Stomach (tissue), 9 donors: ENCODE results near the gene PAX5. TPM values are rescaled to one million over a fixed set of nuclear protein-coding genes. Genes with fewer than 3 reads are reported as not detected.

Experiments used
- DNase-seq, 2 donors: peaks; one replicate each; pipeline versions ENCODE4 v3.0.0 to v3.0.0-alpha.2; 2013 to 2019
- H3K27ac ChIP-seq, 5 donors: fragments of 200-600 bp in 4 of 5; sonication (generic) in 4 of 5; one replicate each; pipeline ENCODE4 v1.5.1; 2013 to 2019; ENCODE audit warnings: mild to moderate bottlenecking in 1 of 5, moderate library complexity in 1 of 5
- H3K27me3 ChIP-seq, 3 donors: fragments of 200-600 bp; sonication (generic); one replicate each; pipeline ENCODE4 v1.5.1; 2017 to 2019; ENCODE audit warnings: mixed run types in 1 of 3
- H3K36me3 ChIP-seq, 4 donors: fragments of 200-600 bp; sonication (generic); 1 replicate in 3 of 4; 2 replicates in 1 of 4; pipeline ENCODE4 v1.5.1; 2016 to 2019
- H3K4me1 ChIP-seq, 4 donors: fragments of 200-600 bp; sonication (generic); one replicate each; pipeline ENCODE4 v1.5.1; 2016 to 2019
- H3K4me3 ChIP-seq, 4 donors: fragments of 200-600 bp; sonication (generic) in 3 of 4; one replicate each; pipeline ENCODE4 v1.5.1; 2016 to 2019; ENCODE audit warnings: mild to moderate bottlenecking in 1 of 4
- H3K9me3 ChIP-seq, 4 donors: fragments of 200-600 bp; sonication (generic); one replicate each; pipeline ENCODE4 v1.5.1; 2016 to 2019
- EP300 ChIP-seq: sonication (generic); formaldehyde crosslinking; IDR thresholded peaks from one replicate; pipeline ENCODE4 v1.6.1; 2017; ENCODE audit warnings: antibody characterized with exemption
- POLR2A ChIP-seq, 4 donors: fragments of 450-650 bp; IDR thresholded peaks; one replicate each; pipeline ENCODE4 v1.6.1; 2016; ENCODE audit warnings: antibody characterized with exemption in 4 of 4, control low read depth in 2 of 4, mild to moderate bottlenecking in 1 of 4, moderate library complexity in 1 of 4
- POLR2AphosphoS5 ChIP-seq, 3 donors: sonication (generic); formaldehyde crosslinking; IDR thresholded peaks; one replicate each; pipeline ENCODE4 v1.6.1; 2016; ENCODE audit warnings: antibody characterized with exemption in 3 of 3
- WGBS, 5 donors: extraction: QIAGEN DNeasy Blood & Tissue Kit in 3 of 5; methylation state at CpG; one replicate each; pipeline versions ENCODE4 v1.1.5 to v1.1.7; 2013 to 2018; 5-methylcytosine and 5-hydroxymethylcytosine counted together
- intact Hi-C: fragments of 100-400 bp; cut with DNase I; formaldehyde crosslinking; loops from one replicate; pipeline ENCODE4 v1.15.1; 2023; ENCODE audit warnings: low total_unique reads
- polyA plus RNA-seq, 3 donors: library from polyadenylated mRNA; stranded (reverse); fragments of 200-250 nt; gene quantifications; one replicate each; pipeline ENCODE4 v1.2.3, GENCODE V29; 2013
- total RNA-seq, 5 donors: library from RNA; depleted of rRNA; stranded (reverse); fragments of >200 nt; gene quantifications; one replicate each; pipeline versions ENCODE4 v1.1.0 to v1.2.3, GENCODE V29; 2014 to 2016
- TF ChIP-seq, protein P1 (sequence below), 7 experiments: fragments of 450-650 bp in 4 of 7; fragments of 200-600 bp in 3 of 7; sonication (generic) in 3 of 7; IDR thresholded peaks; one replicate each; pipeline ENCODE4 v1.5.1; 2016 to 2019; ENCODE audit warnings: antibody characterized with exemption in 7 of 7, control low read depth in 2 of 7, mild to moderate bottlenecking in 1 of 7
- donor health status: healthy with polysubstance abuse.
- donor health status: Bipolar disorder and iron deficiency.
- donor health status: healthy.

Gene PAX5
- total and polyA plus RNA-seq, 8 donors, result 0.43 to 1.3 TPM; not detected in 6

DNA sequence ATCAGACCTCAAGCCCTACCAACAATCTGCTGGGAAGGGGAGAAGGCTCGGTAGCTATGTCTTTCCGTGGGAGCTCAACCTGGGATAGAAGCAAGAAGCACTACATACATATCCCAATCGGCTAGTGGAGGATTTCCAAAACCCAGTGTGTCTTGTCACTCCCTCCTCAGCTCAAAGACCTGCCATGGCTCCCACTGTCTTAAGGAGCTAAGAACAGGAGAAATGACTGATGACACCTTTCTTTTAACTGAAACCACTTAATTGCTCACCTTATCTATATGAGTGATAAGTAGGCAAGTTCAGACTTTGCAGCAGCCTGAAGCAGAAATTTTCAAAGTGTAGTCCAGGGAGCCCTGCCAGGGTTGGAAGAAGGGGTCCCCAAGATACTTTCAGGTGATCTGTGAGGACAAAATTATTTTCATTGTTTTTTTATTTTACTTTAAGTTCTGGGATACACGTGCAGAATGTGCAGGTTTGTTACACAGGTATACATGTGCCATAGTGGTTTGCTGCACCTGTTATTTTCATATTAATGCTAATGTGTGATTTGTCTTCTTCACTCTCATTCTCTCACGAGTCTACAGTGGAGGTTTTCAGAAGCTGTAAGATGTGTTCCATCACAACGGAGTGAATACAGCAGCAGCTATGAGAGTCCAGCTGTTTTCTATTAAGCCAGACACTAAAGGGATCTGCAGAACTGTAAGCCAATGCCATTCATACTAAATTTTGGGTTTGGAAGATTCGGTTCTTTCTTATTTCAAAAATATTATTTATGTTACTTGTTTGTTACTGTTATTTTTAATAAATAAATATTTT is 41.4 kb downstream of the PAX5 start:
- no peak overlapping the region for H3K27ac ChIP-seq
- no peak overlapping the region for H3K4me3 ChIP-seq
- H3K27me3 ChIP-seq, result peaks cover 3 to 93% (median 21%) of the 10 kb centered on the region in 3 donors
- no peak for DNase-seq
- no peaks in the 10 kb centered on the region for H3K36me3 ChIP-seq
- intact Hi-C loops, result no loop called here
- peaks cover 0 to 5% (median 2%) of the 10 kb centered on the region in 4 donors for H3K4me1 ChIP-seq
- WGBS, 5 donors, result 45 to 67% (median 56%) methylated on average over 6 to 7 of the region's 7 CpGs
- TF ChIP-seq POLR2A (IDR thresholded peaks at IDR 0.05), result no peak
- no peak for TF ChIP-seq EP300
- TF ChIP-seq, protein P1, sequence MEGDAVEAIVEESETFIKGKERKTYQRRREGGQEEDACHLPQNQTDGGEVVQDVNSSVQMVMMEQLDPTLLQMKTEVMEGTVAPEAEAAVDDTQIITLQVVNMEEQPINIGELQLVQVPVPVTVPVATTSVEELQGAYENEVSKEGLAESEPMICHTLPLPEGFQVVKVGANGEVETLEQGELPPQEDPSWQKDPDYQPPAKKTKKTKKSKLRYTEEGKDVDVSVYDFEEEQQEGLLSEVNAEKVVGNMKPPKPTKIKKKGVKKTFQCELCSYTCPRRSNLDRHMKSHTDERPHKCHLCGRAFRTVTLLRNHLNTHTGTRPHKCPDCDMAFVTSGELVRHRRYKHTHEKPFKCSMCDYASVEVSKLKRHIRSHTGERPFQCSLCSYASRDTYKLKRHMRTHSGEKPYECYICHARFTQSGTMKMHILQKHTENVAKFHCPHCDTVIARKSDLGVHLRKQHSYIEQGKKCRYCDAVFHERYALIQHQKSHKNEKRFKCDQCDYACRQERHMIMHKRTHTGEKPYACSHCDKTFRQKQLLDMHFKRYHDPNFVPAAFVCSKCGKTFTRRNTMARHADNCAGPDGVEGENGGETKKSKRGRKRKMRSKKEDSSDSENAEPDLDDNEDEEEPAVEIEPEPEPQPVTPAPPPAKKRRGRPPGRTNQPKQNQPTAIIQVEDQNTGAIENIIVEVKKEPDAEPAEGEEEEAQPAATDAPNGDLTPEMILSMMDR (IDR thresholded peaks at IDR 0.05), result no peak
- TF ChIP-seq POLR2AphosphoS5 (IDR thresholded peaks at IDR 0.05), result no peak
- H3K9me3 ChIP-seq, result peaks cover 5 to 23% (median 16%) of the 10 kb centered on the region in 4 donors

DNA sequence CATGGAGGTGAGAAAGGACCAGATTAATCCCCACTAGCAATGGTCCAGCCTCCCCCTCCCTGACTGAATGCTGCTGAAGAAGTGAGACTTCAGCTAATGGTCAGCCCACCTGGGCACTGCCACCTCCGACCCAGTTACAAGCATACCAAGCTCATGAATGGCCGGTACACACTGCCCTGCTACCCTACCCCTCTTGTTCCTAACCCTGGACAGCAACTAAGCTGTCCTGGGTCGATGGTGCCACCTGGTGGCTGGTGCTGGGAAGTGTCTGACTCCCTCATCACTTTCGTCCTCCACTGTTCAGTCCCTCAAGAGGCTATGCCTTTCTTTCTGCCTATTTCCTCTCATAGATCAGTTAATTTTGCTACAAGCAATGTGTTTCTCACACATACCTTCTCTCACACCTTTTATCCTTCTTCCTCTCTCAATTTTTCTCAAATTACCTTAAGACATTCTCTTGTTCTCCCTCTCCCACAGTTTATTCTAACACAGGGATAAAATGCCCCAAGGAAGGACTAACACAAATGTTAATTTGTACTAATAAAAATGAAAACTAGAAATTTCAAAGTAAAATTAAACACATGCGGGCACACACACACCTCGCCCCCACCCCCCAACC is 42.4 kb downstream of the PAX5 start:
- H3K4me1 ChIP-seq, result peaks cover 1 to 16% (median 9%) of the 10 kb centered on the region in 4 donors
- WGBS, 5 donors, result 13 to 23% (median 15%) methylated on average over 6 of the region's 6 CpGs
- H3K27ac ChIP-seq, result no peak overlapping the region
- DNase-seq, result peak; percentile 30 to 31
- no peak overlapping the region for H3K4me3 ChIP-seq
- H3K9me3 ChIP-seq, result peaks cover 5 to 23% (median 16%) of the 10 kb centered on the region in 4 donors
- intact Hi-C loops, result no loop called here
- H3K36me3 ChIP-seq, result no peaks in the 10 kb centered on the region
- TF ChIP-seq, protein P1 (IDR thresholded peaks at IDR 0.05), result peak in 2 of 7 experiments; percentile 15 to 31
- no peak for TF ChIP-seq POLR2AphosphoS5 (IDR thresholded peaks at IDR 0.05)
- peaks cover 3 to 93% (median 31%) of the 10 kb centered on the region in 3 donors for H3K27me3 ChIP-seq

DNA sequence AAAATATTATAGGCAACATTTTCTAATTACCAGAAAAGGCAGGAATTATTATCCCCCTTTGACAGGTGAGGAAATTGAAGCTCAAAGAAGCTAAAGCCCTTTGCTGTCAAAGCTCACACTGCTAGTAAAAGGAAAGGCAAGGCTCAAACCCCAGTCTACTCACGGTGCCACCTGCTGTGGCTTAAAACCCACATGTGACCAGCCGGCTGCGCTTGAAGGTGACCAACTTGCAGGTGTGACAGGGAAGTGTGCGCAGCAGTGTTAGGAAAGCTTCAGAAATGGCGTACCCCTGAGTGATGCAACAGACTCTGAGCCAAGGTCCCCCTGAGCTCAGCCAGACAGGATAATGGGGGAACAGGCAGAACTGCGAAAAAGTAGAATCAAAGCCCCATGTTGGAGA is 45.2 kb downstream of the PAX5 start:
- 29 to 39% (median 35%) methylated on average over 6 of the region's 6 CpGs for WGBS, 5 donors
- Histone ChIP-seq H3K9me3 (peaks cover 5 to 23% (median 16%) of the 10 kb centered on the region in 4 donors), H3K4me3 (no peak overlapping the region), H3K4me1 (peaks cover 5 to 27% (median 20%) of the 10 kb centered on the region in 4 donors), H3K27me3 (peaks cover 3 to 95% (median 51%) of the 10 kb centered on the region in 3 donors), H3K36me3 (no peaks in the 10 kb centered on the region), H3K27ac (no peak overlapping the region)
- no peak for DNase-seq
- TF ChIP-seq, protein P1 (IDR thresholded peaks at IDR 0.05), result no peak
- TF ChIP-seq POLR2AphosphoS5 (IDR thresholded peaks at IDR 0.05), result no peak
- no peak for TF ChIP-seq EP300
- TF ChIP-seq POLR2A (IDR thresholded peaks at IDR 0.05), result no peak
- intact Hi-C loops, result no loop called here

DNA sequence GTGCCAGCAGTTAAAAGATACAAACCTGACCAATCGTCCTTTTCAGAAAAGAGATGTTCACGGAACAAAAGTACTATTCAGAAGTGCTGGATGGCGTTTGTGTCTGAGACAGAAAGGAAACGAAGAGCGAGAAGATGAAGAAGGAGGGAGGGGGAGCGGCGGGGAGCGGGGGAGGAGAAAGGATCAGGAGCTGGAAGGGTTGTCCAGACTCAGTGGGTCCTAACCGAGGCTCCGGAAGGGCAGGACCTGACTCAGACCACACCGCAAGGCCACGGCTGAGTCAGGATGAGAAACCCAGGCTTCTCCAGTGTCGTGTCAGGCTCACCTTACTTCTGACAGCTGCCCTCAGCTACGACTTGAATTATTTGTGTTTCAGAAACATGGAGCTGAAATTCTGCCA is 46.2 kb downstream of the PAX5 start:
- intact Hi-C loops, result no loop called here
- no peak for DNase-seq
- WGBS, 5 donors, result 8 to 23% (median 16%) methylated on average over 14 of the region's 14 CpGs
- Histone ChIP-seq H3K4me3 (no peak overlapping the region), H3K27ac (no peak overlapping the region), H3K36me3 (no peaks in the 10 kb centered on the region), H3K4me1 (peaks cover 5 to 27% (median 20%) of the 10 kb centered on the region in 4 donors), H3K9me3 (peaks cover 5 to 23% (median 16%) of the 10 kb centered on the region in 4 donors), H3K27me3 (peaks cover 3 to 99% (median 51%) of the 10 kb centered on the region in 3 donors)
- TF ChIP-seq POLR2A (IDR thresholded peaks at IDR 0.05), result no peak
- TF ChIP-seq, protein P1 (IDR thresholded peaks at IDR 0.05), result no peak
